KMS-11 (cell line): ENCODE results near the gene RPRML.
"Not testable (repeated sequence)": the region's sequence is repeated elsewhere in the genome, so short reads cannot be mapped to it uniquely, and the experiment has no call there.

ENCODE experiments used
- H2AFZ ChIP-seq: fragments of 200-600 bp; sonication (generic); 2 replicates; pipeline ENCODE4 v1.6.1; 2016; ENCODE audit warnings: antibody characterized with exemption, mixed run types, low read depth
- H3K27ac ChIP-seq: fragments of 200-600 bp; sonication (generic); 2 replicates; pipeline ENCODE4 v1.6.1; 2016; ENCODE audit warnings: mild to moderate bottlenecking, mixed run types
- H3K27me3 ChIP-seq: fragments of 200-600 bp; sonication (generic); 2 replicates; pipeline ENCODE4 v1.6.1; 2017; ENCODE audit warnings: mild to moderate bottlenecking, low read depth, mixed run types, moderate library complexity; ENCODE audit not compliant: insufficient read depth
- H3K36me3 ChIP-seq: fragments of 200-600 bp; sonication (generic); 2 replicates; pipeline ENCODE4 v1.6.1; 2017; ENCODE audit warnings: mild to moderate bottlenecking, mixed run types; ENCODE audit not compliant: insufficient read depth
- H3K4me1 ChIP-seq: fragments of 200-600 bp; sonication (generic); 2 replicates; pipeline ENCODE4 v1.6.1; 2016; ENCODE audit warnings: mild to moderate bottlenecking, low read depth, mixed run types; ENCODE audit not compliant: poor library complexity, severe bottlenecking
- H3K4me2 ChIP-seq: fragments of 200-600 bp; sonication (generic); 2 replicates; pipeline ENCODE4 v1.7.0; 2016; ENCODE audit warnings: mild to moderate bottlenecking, mixed run types
- H3K4me3 ChIP-seq: fragments of 200-600 bp; sonication (generic); IDR thresholded peaks from 2 replicates; pipeline ENCODE4 v1.6.1; 2017; ENCODE audit warnings: low read depth, low read length, mixed read lengths; ENCODE audit not compliant: insufficient read depth
- H3K79me2 ChIP-seq: fragments of 200-600 bp; sonication (generic); 2 replicates; pipeline ENCODE4 v1.6.1; 2016; ENCODE audit warnings: low read depth, mixed run types; ENCODE audit not compliant: insufficient read depth
- H3K9ac ChIP-seq: fragments of 200-600 bp; sonication (generic); 2 replicates; pipeline ENCODE4 v1.6.1; 2016; ENCODE audit warnings: mild to moderate bottlenecking, mixed run types
- H4K20me1 ChIP-seq: fragments of 200-600 bp; sonication (generic); 2 replicates; pipeline ENCODE4 v1.6.1; 2016; ENCODE audit warnings: mild to moderate bottlenecking, mixed run types; ENCODE audit not compliant: insufficient read depth
- TF ChIP-seq, protein P1 (sequence below): fragments of 200-600 bp; sonication (generic); conservative IDR thresholded peaks from 2 replicates; pipeline ENCODE4 v1.6.1; 2017; ENCODE audit warnings: low read depth, mild to moderate bottlenecking, antibody characterized with exemption, low read length, moderate library complexity, mixed read lengths

RPRML gene

DNA sequence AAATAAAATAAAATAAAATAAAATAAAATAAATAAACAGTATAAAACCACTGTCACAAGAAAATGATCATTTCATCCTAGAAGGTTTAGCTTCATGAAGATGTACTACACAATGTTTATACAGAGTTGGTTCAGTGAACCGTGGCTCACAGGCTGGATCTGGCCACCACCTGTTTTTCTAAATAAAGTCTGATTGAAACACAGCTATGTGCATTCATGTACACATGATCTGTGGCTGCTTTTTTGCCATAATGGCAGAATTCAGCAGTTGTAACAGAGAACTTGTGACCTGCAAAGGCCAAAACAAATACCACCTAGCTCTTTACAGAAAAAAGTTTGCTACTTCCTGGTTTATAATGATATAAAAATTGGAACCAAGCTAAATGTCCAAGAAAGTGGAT, 12.6 kb upstream of the RPRML start:
- H3K27me3 ChIP-seq = no peaks in the 10 kb centered on the region
- no peak overlapping the region for H3K9ac ChIP-seq
- H3K4me1 ChIP-seq = no peaks in the 10 kb centered on the region
- no peak overlapping the region for H3K4me2 ChIP-seq
- H3K4me3 ChIP-seq = no peak overlapping the region
- no peak overlapping the region for H2AFZ ChIP-seq
- H3K79me2 ChIP-seq = no peaks in the 10 kb centered on the region
- TF ChIP-seq, protein P1, sequence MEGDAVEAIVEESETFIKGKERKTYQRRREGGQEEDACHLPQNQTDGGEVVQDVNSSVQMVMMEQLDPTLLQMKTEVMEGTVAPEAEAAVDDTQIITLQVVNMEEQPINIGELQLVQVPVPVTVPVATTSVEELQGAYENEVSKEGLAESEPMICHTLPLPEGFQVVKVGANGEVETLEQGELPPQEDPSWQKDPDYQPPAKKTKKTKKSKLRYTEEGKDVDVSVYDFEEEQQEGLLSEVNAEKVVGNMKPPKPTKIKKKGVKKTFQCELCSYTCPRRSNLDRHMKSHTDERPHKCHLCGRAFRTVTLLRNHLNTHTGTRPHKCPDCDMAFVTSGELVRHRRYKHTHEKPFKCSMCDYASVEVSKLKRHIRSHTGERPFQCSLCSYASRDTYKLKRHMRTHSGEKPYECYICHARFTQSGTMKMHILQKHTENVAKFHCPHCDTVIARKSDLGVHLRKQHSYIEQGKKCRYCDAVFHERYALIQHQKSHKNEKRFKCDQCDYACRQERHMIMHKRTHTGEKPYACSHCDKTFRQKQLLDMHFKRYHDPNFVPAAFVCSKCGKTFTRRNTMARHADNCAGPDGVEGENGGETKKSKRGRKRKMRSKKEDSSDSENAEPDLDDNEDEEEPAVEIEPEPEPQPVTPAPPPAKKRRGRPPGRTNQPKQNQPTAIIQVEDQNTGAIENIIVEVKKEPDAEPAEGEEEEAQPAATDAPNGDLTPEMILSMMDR = no peak
- no peaks in the 10 kb centered on the region for H3K36me3 ChIP-seq
- H3K27ac ChIP-seq = no peak overlapping the region
- no peaks in the 10 kb centered on the region for H4K20me1 ChIP-seq

DNA sequence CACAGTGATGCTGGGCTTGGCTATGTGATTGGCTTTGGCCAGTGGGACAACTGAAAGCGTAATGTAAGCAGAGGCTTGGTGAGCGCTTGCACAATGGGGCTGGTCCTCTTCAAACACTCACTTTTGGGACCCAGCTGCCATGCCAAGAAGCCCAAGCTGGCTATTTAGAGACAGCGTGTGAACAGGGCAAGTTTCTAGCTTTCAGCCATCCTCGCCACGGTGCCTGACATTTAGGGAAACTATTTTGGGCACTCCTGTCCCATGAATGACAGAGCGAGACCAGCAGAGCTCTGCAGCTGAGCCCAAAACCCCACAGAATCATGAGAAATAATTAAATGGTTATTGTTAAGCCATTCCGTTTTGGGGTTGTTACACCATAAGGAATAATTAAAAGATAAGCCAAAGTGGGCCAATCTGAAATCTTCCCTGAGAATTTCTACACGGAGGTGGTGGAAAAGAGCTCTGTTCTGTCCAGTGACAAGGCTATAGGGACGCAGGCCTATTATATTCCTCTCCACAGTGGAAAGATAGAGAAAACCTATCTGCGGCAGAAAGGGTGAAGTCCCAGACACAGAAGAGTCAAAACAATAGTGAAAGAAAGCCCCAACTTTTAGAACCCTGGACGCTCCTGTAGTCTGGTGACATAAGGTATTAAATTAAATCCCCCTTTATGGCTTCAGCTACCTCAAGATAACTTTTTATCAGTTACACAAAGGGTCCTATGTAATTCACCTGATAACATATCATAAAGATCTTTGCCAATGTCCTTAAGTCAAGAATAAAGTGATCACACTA, 10.8 kb upstream of the RPRML start:
- Histone ChIP-seq H3K4me2 (no peak overlapping the region), H2AFZ (no peak overlapping the region), H3K4me1 (no peaks in the 10 kb centered on the region), H3K36me3 (no peaks in the 10 kb centered on the region), H3K27me3 (no peaks in the 10 kb centered on the region), H3K4me3 (no peak overlapping the region), H3K9ac (no peak overlapping the region), H3K79me2 (no peaks in the 10 kb centered on the region), H3K27ac (no peak overlapping the region), H4K20me1 (no peaks in the 10 kb centered on the region)
- TF ChIP-seq, protein P1 = no peak

DNA sequence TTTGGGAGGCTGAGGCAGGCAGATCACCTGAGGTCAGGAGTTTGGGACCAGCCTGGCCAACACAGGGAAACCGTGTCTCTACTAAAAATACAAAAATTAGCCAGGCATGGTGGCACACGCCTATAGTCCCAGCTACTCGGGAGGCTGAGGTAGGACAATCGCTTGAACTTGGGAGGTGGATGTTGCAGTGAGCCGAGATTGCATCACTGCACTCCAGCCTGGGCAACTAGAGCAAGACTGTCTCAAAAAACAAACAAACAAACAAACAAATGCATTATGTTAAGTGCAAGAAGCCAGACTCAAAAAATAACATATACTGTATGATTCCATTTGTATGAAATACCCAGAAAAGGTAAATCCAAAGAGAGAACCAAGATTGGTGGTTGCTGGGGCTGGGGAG, 8.9 kb upstream of the RPRML start:
- not testable (repeated sequence) for H3K27ac ChIP-seq, H2AFZ ChIP-seq, H3K9ac ChIP-seq, H3K79me2 ChIP-seq, H3K4me3 ChIP-seq, H4K20me1 ChIP-seq, H3K27me3 ChIP-seq, H3K4me1 ChIP-seq, H3K4me2 ChIP-seq, H3K36me3 ChIP-seq

DNA sequence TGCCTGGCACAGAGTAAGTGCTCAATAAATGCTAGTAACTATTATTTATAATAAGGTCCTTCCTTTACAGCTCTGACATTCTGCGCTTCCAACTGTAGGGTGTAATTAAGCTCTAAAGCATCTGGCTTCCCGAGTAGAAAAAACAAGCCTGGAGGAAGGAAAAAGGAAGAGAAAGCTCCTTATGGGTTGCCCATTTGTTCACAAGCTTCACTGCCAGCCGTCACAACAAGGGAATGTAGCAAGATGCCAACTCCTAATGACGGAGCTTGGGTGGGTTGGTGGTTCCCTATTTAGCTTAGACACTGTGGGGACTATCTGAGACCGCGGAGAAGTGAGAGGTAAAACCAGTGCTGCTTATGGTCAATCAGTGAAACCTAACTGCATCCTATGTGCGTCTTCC, 7.3 kb upstream of the RPRML start:
- Histone ChIP-seq H4K20me1 (no peaks in the 10 kb centered on the region), H2AFZ (no peak overlapping the region)

DNA sequence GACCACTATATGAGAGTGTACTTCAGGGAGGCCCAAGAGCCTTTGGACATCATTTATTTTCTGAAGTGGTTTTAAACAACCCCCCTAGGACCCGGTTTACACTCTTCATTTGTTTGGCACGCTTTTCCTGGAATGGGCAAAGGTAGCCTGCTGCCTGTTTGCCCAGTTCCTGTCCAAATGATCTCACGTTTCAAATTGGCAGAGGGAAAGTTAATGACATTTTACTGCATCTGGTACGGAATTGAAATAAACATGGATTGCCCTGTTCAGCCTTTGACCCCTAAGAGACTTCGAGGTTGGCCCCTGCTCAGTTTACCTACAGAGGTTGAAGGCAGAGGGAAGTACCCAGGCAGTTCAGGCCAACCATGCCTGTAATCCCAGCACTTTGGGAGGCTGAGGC, 5.8 kb upstream of the RPRML start:
- H3K79me2 ChIP-seq = no peaks in the 10 kb centered on the region
- no peaks in the 10 kb centered on the region for H3K27me3 ChIP-seq
- TF ChIP-seq, protein P1 = no peak
- no peak overlapping the region for H2AFZ ChIP-seq
- H3K4me2 ChIP-seq = no peak overlapping the region
- no peaks in the 10 kb centered on the region for H4K20me1 ChIP-seq
- no peaks in the 10 kb centered on the region for H3K36me3 ChIP-seq
- no peak overlapping the region for H3K4me3 ChIP-seq
- no peak overlapping the region for H3K27ac ChIP-seq
- no peaks in the 10 kb centered on the region for H3K4me1 ChIP-seq
- no peak overlapping the region for H3K9ac ChIP-seq

More for the DNA sequence above, 7.3 kb upstream of the RPRML start:
- H3K27ac ChIP-seq = no peak overlapping the region
- no peak overlapping the region for H3K4me2 ChIP-seq
- H3K27me3 ChIP-seq = no peaks in the 10 kb centered on the region
- H3K4me1 ChIP-seq = no peaks in the 10 kb centered on the region
- no peaks in the 10 kb centered on the region for H3K79me2 ChIP-seq
- TF ChIP-seq, protein P1 = no peak
- H3K9ac ChIP-seq = no peak overlapping the region
- no peaks in the 10 kb centered on the region for H3K36me3 ChIP-seq
- H3K4me3 ChIP-seq = no peak overlapping the region
